GM21528 (cell line): ENCODE results near the gene RSPH9.
"Not testable (repeated sequence)": the region's sequence is repeated elsewhere in the genome, so short reads cannot be mapped to it uniquely, and the experiment has no call there.

Source experiments
- ATAC-seq: cut with Tn5 transposase; IDR thresholded peaks from one replicate; pipeline ENCODE4 v1.9.1; 2021; ENCODE audit warnings: mild to moderate bottlenecking, moderate library complexity; ENCODE audit not compliant: unreplicated experiment, low FRiP score

Gene RSPH9

DNA sequence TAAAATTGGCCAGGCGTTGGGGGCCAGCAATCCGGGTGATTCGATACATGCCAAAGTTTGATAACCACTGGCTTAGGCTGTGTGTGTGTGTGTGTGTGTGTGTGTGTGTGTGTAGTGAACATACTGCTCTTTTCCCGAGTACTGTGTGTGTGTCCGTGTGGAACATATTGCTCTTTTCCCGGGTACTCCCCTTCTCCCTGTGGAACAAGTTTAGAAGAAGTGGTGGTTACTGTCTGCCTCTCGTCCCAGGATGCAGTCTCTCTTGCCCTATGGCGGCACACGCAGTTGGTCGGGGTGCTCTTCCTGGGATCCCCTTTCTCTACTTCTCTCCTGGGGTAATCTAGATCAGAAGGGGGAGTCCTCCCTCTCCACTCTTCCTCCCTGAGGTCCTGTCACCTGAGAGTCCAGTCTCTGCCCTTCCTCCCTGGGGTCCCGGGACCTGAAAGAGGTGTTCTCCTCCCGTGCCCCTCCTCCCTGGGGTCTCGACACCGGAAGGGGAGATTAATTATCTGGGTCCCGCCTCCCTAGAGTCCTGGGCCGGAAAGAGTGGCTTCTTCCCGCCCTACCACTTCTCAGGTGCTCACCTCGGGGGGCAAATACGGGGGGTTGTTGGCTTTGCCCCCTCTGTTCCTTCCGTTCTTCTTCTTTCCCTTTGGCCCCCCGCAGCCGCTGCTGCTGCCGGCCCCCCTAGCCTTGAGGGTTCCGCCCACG is 16.3 kb upstream of the RSPH9 start:
- ATAC-seq = peak; percentile 23

DNA sequence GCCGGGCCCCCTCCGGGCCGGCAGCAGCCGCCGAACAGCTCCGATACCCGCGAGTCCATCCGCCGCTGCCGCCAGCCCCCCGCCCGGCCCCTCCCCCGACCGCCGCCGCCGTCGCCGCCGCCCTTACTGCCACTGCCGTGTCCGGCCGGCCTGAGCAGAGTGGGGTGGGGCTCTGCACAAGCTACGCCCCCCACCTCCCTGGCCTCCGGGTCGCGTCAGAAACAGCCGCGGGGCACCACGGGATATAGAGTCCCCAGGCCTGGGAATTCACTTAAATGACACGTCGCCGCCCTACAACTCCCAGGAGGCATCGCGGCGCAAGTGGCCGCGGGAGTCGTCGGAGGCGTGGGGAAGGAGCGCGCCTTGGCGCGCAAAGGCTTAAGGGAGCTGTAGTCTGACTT is 15.7 kb upstream of the RSPH9 start, which contains the start of gene GTPBP2:
TSS of gene GTPBP2 (minus strand) at position 161 of the 401 bp plus-strand sequence. CDS start at position 59, 102 bp downstream.
- peak; percentile 82 for ATAC-seq

DNA sequence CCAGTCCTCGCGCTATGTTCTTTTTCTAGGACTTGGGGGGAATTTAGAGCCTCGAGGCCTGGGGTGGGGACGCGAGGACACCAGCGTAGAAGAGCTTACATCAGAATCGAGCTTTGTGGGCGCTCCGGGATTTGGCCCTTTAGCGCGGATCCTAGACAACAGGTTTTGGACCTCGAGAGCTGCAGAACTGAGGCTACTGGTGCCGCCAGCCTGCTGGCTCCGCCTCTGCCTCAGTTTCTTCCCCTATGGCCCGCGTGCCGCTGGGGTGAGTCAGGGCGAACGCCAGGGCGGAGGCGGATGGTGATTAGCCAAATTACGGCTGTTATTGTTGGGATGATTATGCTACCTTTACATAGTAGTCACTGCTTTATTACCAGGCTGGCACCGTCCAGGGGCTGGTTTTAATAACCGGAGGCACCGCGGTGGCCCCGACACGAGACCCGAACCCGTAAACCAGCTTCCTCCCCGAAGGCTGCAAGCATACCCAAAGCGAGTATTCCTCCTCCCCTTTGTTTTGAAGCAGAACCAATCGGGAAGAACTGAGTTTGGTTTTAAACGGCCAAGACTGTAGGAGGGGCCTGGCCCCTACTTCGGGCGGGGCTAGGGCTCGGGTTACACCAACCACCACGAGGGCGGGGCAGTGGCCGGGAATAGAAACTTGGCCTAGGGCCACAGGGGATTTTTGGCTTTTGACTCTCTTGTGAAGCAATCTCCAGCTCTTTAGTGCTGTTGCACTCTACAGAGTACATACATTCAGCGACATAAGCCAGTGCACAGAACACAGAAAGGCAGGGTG is 15.1 kb upstream of the RSPH9 start:
- peak; percentile 70 for ATAC-seq

DNA sequence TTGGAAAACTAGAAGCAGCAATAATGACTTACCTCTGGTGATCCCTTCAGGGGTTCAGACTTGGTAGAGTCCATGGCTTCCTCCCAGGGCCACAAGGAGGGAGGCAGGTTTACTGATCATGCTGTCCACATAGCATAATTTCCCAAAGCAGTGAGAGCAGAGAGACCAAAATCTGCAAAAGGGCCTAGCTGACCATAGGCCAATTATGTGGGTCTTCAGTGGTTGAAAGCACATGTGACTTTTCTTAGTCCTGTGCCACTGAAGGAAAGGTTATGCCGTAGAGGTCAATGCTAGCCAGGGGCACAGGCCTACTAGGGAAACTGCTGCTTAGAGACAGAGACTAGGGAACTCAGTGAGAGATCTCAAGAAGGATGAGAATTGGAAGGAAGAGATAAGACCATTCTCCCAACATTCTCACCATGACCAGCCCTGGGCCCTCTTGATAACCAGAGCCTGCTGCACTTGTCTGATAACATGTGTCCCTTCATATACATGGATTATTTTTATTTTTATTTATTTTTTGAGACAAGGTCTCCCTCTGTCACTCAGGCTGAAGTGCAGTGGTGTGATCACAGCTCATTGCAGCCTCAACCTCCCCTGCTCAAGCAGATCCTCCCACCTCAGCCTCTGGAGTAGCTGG is 13.7 kb upstream of the RSPH9 start:
- ATAC-seq = no peak

DNA sequence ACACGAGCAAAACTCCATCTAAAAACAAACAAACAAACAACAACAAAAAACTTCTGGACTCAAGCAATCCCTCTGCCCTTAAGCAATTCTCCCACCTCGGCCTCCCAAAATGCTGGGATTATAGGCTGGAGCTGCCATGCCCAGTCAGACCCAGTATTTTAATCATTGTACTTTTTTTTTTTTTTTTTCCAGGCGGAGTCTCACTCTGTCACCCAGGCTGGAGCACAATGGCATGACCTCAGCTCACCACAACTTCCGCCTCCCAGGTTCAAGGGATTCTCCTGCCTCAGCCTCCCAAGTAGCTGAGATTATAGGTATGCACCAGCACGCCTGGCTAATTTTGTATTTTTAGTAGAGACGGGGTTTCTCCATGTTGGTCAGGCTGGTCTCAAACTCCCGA is 11.8 kb upstream of the RSPH9 start:
- ATAC-seq = not testable (repeated sequence)

DNA sequence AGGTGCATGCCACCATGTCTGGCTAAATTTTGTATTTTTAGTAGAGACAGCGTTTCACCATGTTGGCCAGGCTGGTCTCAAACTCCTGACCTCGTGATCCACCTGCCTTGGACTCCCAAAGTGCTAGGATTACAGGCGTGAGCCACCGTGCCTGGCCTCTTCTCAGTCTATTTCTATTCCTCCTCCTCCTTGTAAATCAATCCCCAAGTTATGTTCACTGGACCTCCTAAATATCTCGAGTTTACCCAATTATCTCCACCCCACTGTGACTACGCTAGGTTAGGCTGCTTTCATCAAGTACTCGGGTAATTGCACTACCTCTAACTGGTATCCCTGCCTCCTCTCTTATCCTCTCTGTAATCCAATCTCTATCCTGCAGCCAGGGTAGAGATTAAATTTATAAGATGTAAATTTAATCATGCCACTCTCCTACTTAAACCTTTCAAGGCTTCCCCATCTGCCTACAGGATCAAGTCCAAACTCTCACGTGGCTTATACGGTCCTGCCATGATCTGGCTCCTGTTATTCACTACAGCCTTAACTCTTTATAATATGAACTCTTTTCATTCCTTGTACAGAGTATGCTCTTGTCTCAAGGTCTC is 10.0 kb upstream of the RSPH9 start:
- ATAC-seq = no peak

DNA sequence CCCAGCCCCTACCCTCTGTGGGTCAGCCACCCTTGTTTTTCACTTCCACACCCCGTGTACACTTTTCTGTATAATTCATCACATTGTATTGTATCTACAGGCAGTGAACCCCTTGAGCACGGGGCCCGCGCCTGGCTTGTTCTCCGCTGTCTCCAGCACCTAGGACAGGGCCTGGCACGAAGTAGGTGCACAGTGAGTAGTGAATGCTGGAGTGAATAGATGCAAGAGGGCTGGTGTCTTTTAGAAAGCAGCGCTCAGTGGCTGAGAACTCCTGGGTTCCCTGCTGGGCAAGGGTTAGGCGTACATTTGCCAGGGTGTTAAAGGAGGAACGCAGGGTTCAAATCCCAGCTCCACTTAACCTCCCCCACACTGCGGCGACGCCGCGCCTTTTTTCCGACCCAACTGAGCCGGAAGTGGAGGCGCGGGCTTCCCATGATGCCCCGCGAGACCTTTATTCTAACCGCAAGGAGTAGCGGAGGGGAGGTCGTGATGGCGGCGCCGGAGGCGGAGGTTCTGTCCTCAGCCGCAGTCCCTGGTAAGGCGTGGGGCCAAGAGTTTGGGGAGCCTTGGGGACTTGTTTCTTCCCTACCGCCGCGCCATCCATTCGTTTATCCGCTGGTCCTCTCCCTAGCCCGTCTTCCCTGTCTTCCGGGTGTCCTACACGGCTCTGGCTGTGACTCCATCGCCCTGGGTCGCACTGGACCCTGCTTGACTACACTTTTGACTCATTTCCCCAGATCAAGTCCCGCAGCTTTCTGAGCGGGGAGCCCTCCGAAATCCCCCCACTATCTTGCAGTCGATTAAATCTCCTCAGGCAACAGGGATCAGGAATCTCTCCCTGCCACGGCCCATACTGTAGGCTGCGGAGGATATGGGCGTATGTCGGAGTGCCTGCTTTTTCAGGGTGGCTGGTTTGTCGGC is 9.2 kb upstream of the RSPH9 start, which contains the start of gene MAD2L1BP:
TSS of gene MAD2L1BP (plus strand) at position 454 of the 921 bp plus-strand sequence. CDS start at position 490, 36 bp downstream.
- ATAC-seq = peak; percentile 72

DNA sequence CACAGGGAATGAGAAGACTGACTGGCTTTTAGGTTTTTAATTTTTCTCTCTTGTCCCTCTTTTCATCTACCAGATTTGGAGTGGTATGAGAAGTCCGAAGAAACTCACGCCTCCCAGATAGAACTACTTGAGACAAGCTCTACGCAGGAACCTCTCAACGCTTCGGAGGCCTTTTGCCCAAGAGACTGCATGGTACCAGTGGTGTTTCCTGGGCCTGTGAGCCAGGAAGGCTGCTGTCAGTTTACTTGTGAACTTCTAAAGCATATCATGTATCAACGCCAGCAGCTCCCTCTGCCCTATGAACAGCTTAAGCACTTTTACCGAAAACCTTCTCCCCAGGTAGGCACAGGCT is 8.6 kb upstream of the RSPH9 start:
- ATAC-seq = no peak

DNA sequence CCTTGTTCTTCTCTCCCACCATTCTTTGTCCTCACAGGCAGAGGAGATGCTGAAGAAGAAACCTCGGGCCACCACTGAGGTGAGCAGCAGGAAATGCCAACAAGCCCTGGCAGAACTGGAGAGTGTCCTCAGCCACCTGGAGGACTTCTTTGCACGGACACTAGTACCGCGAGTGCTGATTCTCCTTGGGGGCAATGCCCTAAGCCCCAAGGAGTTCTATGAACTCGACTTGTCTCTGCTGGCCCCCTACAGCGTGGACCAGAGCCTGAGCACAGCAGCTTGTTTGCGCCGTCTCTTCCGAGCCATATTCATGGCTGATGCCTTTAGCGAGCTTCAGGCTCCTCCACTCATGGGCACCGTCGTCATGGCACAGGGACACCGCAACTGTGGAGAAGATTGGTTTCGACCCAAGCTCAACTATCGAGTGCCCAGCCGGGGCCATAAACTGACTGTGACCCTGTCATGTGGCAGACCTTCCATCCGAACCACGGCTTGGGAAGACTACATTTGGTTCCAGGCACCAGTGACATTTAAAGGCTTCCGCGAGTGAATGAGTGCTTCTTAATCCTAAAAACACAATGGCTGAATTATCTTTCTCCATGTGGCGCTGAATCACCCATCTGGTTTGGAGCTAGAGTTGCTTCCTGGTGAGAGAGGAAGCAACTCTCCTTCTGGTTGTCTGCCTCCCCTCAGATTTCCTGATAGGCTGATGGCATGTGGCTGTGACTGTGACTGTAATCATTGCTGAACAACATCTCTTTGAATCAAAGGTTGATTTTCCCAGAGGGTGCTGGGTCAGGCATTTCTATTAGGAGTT is 4.6 kb upstream of the RSPH9 start:
- ATAC-seq = no peak

DNA sequence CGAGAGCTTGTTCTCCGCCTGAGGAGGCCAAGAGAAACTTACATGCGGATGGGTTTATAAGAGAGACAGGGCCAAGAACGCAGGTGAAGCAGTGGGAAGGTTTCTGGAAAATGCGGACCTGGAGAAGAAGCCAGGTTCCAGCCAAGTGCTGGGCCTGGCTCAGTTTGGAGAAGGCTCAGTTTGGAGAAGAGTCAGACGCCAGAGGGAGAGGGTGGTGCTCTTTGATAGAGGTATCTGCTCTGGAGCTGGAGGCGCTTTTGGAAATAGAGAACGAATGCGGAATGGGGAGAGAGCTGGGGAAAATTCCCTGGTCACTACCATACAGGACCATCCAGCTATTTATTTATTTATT is 753 bp downstream of the RSPH9 start:
- ATAC-seq = no peak

DNA sequence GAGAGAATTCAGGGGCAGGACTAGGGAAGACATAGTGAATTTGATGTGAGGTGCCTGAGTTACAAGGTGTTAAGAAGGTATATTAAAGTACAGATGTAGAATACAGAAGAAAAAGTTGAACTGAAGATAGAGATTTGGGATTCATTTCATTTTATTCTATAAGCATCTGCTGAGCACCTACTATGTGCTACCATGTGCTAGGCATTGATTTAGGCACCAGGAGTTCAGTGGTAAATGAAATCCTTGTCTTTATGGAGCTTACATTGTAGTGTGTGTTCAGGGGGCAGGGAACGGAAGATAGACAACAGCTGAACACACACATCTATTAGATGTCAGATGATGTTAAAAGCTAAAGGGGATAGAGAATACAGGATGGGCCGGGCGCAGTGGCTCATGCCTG is 2.8 kb downstream of the RSPH9 start:
- no peak for ATAC-seq

DNA sequence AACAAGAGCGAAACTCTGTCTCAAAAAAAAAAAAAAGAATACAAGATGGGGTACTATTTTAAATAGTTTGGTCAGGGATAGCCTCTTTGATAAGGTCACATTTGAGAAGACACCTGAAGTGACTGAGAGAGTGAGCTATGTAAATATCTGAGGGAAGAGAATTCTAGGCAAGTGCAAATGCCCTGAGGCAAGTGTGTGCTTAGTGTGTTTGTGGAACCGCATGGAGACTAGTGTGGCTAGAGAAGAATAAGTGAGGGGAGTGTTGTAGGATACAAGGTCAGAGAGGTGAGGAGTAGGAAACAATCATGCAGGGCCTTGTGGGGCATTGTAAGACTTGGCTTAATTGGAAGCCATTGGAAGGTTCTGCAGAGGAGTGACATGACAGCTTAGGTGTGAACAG is 3.4 kb downstream of the RSPH9 start:
- no peak for ATAC-seq

DNA sequence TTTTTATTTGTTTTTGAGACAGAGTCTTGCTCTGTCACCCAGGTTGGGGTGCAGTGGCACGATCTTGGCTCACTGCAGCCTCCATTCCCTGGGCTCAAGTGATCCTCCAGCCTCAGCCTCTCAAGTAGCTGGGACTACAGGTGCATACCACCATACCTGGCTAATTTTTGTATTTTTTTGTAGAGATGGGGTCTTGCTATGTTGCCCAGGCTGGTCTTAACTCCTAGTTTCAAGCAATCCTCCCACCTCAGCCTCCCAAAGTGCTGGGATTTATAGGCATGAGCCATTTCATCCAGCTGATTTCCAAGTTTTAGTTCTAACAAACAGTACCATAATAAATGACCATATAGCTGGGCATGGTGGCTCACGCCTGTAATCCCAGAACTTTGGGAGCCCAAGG is 8.0 kb downstream of the RSPH9 start:
- not testable (repeated sequence) for ATAC-seq

DNA sequence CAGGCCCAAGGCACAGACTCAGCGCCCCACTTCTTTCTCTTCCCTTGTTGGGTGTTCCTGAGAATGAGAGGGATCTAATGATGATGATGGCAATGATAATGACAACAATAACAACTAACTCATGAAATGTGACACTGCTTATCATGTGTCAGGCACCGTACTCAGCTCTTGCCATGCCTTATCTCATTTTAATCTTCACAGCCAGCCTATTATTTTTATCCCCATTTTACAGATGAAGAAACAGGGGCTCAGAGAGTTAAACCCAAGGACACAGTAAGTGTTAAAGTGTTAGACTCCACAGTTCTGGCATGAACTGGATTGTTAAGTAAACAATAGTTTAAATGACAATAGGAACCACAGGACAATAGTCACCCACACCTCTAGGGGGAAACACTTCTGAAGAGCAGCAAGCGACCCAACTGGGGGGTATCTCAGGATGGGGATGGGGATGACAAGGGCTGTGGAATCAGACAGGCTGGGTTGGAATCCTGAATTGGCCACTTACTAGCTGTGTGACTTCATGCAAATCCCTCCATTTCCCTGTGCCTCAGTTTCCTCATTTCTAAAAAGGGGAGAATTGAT is 12.5 kb downstream of the RSPH9 start:
- ATAC-seq = no peak

DNA sequence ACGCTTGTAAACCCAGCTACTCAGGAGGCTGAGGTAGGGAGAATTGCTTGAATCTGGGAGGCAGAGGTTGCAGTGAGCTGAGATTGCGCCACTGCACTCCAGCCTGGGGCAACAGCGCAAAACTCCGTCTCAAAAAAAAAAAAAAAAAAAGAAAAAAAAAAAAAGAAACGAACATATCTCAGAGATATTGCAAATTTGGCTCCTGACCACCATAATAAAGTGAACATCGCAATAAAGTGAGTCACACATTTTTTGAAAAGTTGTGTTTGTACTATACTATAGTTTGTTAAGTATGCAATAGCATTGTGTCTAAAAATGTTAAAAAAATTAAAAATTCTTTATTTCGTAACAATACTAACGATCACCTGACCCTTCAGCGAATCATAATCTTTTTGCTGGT is 13.3 kb downstream of the RSPH9 start:
- ATAC-seq = no peak

DNA sequence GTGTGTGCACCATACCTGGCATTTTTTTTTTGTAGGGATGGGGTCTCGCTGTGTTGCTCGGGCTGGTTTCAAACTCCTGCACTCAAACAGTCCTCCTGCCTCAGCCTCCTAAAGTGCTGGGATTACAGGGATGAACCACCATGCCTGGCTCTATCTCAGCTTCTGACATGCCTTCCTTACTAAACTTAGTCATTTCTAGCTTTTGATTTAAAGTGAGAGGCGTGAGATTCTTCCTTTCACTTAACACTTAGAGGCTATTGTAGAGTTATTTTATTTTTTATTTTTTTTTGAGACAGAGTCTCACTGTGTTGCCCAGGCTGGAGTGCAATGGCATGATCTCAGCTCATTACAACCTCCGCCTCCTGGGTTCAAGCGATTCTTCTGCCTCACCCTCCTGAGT is 18.1 kb downstream of the RSPH9 start:
- ATAC-seq = not testable (repeated sequence)

DNA sequence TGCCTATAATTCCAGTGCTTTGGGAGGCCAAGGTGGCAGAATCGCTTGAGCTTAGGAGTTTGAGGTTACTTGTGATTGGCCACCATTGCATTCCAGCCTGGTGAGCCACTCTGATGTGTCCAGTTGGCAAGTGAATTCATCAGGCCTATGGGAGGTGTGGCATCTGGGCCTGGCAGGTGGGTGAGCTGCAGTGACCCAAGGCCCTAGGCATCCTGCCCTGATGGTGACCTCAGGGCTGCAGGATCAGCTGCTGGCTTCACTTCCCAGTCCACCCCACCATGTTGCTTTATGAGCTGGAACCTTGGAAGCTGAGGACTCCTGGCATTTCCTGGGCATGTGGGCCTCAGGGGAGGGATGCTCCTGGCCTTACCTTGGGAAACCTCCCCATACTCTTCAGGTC is 20.5 kb downstream of the RSPH9 start:
- no peak for ATAC-seq

DNA sequence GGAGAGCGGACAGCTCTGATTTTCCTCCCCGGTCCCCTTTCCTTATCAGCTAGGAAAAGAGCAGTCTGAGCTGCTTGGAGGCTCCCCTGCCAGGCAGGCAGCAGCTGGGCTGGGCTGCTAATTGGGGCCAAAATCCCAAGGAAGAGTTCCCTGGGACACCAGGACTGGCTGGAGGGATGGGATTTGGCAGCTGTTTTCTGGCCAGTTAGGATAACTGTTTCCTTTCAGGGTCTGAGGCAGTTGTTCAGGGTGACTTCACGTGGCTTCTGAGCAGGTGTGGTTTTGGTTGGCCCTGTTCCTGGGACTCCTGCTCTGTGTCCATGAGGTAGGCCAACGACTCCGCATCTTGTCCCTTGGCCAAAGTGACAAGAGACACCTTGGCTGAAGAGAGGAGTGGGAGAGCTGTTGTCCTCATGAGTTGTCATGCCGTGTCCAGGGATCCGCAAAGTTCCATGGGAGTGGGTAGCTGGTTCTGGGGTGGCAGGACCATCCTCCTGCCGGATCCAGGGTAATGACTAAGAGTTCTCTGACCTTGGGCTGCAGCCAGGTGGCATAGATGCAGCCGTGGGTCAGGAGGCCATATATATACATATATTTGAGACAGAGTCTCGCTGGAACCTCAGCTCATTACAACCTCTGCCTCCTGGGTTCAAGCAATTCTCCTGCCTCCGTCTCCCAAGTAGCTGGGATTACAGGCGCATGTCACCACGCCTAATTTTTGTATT is 21.5 kb downstream of the RSPH9 start:
- no peak for ATAC-seq
